ENCODE measurements around the gene GPRIN2.

- TF ChIP-seq CTCF (IDR thresholded peaks at IDR 0.05; ENCODE audit: low read depth, low read length, missing input control): no peak
- TF ChIP-seq ATF3 (IDR thresholded peaks at IDR 0.05): no peak
- no peak for TF ChIP-seq JUND (IDR thresholded peaks at IDR 0.05)
These were observed 15.3 kb downstream of the GPRIN2 start for GRCh38 chr10:46541017-46541661.

All from liver (tissue), 3 donors.